HepG2 (cell line): ENCODE data around the gene SEMA3B. TPM values are rescaled to one million over a fixed set of nuclear protein-coding genes. Genes with fewer than 3 reads are reported as not detected.

Experiments
- ARNT2 ChIP-seq: sonication (generic); formaldehyde crosslinking; IDR thresholded peaks from 2 replicates; pipeline ENCODE4 v1.8.0; 2022; ENCODE audit warnings: mild to moderate bottlenecking, low read depth, missing genetic modification reagents, moderate library complexity
- CTCF ChIP-seq: sonication (generic); formaldehyde crosslinking; IDR thresholded peaks from 2 replicates; pipeline ENCODE4 v1.5.0; 2020; ENCODE audit warnings: mild to moderate bottlenecking, missing genetic modification reagents, moderate library complexity
- GLI4 ChIP-seq: sonication (generic); formaldehyde crosslinking; IDR thresholded peaks from 2 replicates; pipeline ENCODE4 v1.5.1; 2020; ENCODE audit warnings: missing genetic modification reagents, mild to moderate bottlenecking, moderate library complexity, borderline replicate concordance
- HBP1 ChIP-seq: IDR thresholded peaks from 2 replicates; pipeline ENCODE4 v1.6.1; 2016; ENCODE audit warnings: low read depth, control low read depth
- IKZF4 ChIP-seq: sonication (generic); formaldehyde crosslinking; IDR thresholded peaks from 2 replicates; pipeline ENCODE4 v1.5.1; 2020; ENCODE audit warnings: borderline replicate concordance, mild to moderate bottlenecking, low read depth, missing genetic modification reagents; ENCODE audit errors: not compliant biosample characterization
- KAT2B ChIP-seq: fragments of 150-350 bp; IDR thresholded peaks from 2 replicates; pipeline ENCODE4 v1.6.1; 2014; ENCODE audit warnings: low read depth, low read length, borderline replicate concordance
- SIX4 ChIP-seq: sonication (generic); formaldehyde crosslinking; IDR thresholded peaks from 2 replicates; pipeline ENCODE4 v1.4.0; 2020; ENCODE audit warnings: missing genetic modification reagents
- TCF12 ChIP-seq, 2 experiments: fragments of 450-650 bp in 1 of 2; sonication (generic) in 1 of 2; formaldehyde crosslinking in 1 of 2; IDR thresholded peaks; 2 replicates each; pipeline versions ENCODE4 v1.6.1 to v1.8.0; 2017 to 2022; ENCODE audit warnings: antibody characterized with exemption in 1 of 2, mild to moderate bottlenecking in 1 of 2, missing genetic modification reagents in 1 of 2, moderate library complexity in 1 of 2
- ZFP90 ChIP-seq: sonication (generic); formaldehyde crosslinking; IDR thresholded peaks from 2 replicates; pipeline ENCODE4 v1.8.0; 2022; ENCODE audit warnings: missing genetic modification reagents, mild to moderate bottlenecking, inconsistent platforms, borderline replicate concordance
- ZNF17 ChIP-seq: sonication (generic); formaldehyde crosslinking; IDR thresholded peaks from 2 replicates; pipeline ENCODE4 v1.5.0; 2020; ENCODE audit warnings: mild to moderate bottlenecking, missing genetic modification reagents
- ZNF432 ChIP-seq: sonication (generic); formaldehyde crosslinking; IDR thresholded peaks from 2 replicates; pipeline ENCODE4 v1.5.0; 2020; ENCODE audit warnings: missing genetic modification reagents, mild to moderate bottlenecking, borderline replicate concordance
- ZNF468 ChIP-seq: sonication (generic); formaldehyde crosslinking; IDR thresholded peaks from 2 replicates; pipeline ENCODE4 v1.8.0; 2022; ENCODE audit warnings: mild to moderate bottlenecking, moderate library complexity, missing genetic modification reagents
- ZNF501 ChIP-seq: sonication (generic); formaldehyde crosslinking; IDR thresholded peaks from 2 replicates; pipeline ENCODE4 v1.5.1; 2020; ENCODE audit warnings: mild to moderate bottlenecking, moderate library complexity, missing genetic modification reagents
- ZNF720 ChIP-seq: sonication (generic); formaldehyde crosslinking; IDR thresholded peaks from 2 replicates; pipeline ENCODE4 v1.4.0; 2020; ENCODE audit warnings: missing genetic modification reagents
- polyA plus RNA-seq, 8 experiments: library from polyadenylated mRNA; depleted of rRNA in 3 of 8; stranded (reverse) in 7 of 8; unstranded in 1 of 8; fragments of >200 nt; fragmentation: Illumina TruSeq in 4 of 8; extraction: Trizol in 4 of 8; gene quantifications; 2 replicates each; pipeline versions ENCODE4 v1.2.1 to v1.2.3, GENCODE V29; 2011 to 2016; ENCODE audit warnings: low read depth in 4 of 8, missing spikeins in 1 of 8, mixed read lengths in 1 of 8; ENCODE audit not compliant: insufficient read depth in 1 of 8
- total RNA-seq, 5 experiments: library from RNA; depleted of rRNA; stranded (reverse); fragments of >200 nt; fragmentation: Illumina TruSeq; extraction: Trizol; gene quantifications; 2 replicates each; pipeline ENCODE4 v1.2.3, GENCODE V29; 2016; ENCODE audit warnings: low read depth in 1 of 5
- TF ChIP-seq, protein P1 (sequence below): sonication (generic); formaldehyde crosslinking; IDR thresholded peaks from 2 replicates; pipeline ENCODE4 v1.9.0; 2021; ENCODE audit warnings: mild to moderate bottlenecking, missing genetic modification reagents
- TF ChIP-seq, protein P2 (sequence below): sonication (generic); formaldehyde crosslinking; IDR thresholded peaks from 2 replicates; pipeline ENCODE4 v1.5.0; 2020; ENCODE audit warnings: missing genetic modification reagents
- TF ChIP-seq, protein P3 (sequence below): IDR thresholded peaks from 2 replicates; pipeline ENCODE4 v1.6.1; 2016; ENCODE audit warnings: missing genetic modification reagents, missing compliant biosample characterization

SEMA3B gene
- total and polyA plus RNA-seq, 2 of the 13 experiments (the other 11 are each of a cell fraction or from before 2014, with no cell fraction given), result 93.2 to 158 TPM

DNA sequence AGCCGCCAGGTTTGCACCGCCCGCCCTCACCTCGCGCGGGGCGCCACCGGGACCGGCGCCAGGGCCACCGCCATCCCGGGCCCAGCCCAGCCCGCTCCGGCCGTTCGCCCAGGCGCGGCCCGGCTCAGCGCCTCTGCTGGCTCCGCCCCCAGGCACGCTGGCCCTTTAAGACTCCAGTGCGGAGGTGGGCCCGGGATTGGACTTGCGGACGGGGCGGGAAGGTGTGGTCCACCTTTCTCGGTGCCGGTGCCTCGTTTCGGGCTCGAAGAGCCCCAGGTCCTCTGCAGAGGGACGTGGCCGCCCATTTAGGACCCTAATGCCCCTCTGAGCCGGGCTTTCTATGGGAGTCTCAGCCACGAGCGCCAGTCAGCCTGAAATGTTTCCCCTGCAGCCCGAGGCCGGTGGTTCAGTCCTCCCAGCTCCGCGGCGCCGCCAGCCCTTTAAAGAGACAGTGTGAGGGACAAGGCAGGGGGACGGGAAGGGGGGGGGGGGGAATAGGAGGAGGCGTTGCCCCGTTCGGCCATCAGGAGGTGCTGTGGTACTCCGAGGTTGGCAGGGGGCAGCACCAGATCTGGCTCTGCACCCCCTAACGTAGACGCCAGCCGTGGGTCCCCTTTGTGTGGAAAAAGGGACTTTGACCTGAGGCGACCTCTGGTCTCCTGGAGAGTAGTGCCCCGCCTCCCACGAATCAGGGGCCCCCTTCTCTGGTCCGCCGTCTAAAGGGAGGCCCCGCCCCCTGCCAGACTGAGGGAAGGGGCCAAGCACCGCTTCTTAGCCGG is 52.6 kb downstream of the SEMA3B start (continued):
- TF ChIP-seq CTCF (CRISPR knock-in tag) (peak; percentile 81), ZNF17 (CRISPR knock-in tag) (no peak), IKZF4 (CRISPR knock-in tag) (no peak), GLI4 (CRISPR knock-in tag) (no peak), ZNF468 (CRISPR knock-in tag) (no peak), KAT2B (no peak), ZNF432 (no peak), ZNF501 (no peak), TCF12 (IDR thresholded peaks at IDR 0.05) (no peak), TCF12 (CRISPR knock-in tag; IDR thresholded peaks at IDR 0.05) (0 out of 2 replicates have a peak, but pooled peaks have one; percentile 28), HBP1 (CRISPR knock-in tag) (0 out of 2 replicates have a peak, but pooled peaks have one; percentile 18), ZFP90 (no peak), ZNF720 (CRISPR knock-in tag) (no peak), SIX4 (CRISPR knock-in tag) (no peak), ARNT2 (CRISPR knock-in tag) (no peak; the same call in 1 of the 2 replicates)
- TF ChIP-seq, protein P1, sequence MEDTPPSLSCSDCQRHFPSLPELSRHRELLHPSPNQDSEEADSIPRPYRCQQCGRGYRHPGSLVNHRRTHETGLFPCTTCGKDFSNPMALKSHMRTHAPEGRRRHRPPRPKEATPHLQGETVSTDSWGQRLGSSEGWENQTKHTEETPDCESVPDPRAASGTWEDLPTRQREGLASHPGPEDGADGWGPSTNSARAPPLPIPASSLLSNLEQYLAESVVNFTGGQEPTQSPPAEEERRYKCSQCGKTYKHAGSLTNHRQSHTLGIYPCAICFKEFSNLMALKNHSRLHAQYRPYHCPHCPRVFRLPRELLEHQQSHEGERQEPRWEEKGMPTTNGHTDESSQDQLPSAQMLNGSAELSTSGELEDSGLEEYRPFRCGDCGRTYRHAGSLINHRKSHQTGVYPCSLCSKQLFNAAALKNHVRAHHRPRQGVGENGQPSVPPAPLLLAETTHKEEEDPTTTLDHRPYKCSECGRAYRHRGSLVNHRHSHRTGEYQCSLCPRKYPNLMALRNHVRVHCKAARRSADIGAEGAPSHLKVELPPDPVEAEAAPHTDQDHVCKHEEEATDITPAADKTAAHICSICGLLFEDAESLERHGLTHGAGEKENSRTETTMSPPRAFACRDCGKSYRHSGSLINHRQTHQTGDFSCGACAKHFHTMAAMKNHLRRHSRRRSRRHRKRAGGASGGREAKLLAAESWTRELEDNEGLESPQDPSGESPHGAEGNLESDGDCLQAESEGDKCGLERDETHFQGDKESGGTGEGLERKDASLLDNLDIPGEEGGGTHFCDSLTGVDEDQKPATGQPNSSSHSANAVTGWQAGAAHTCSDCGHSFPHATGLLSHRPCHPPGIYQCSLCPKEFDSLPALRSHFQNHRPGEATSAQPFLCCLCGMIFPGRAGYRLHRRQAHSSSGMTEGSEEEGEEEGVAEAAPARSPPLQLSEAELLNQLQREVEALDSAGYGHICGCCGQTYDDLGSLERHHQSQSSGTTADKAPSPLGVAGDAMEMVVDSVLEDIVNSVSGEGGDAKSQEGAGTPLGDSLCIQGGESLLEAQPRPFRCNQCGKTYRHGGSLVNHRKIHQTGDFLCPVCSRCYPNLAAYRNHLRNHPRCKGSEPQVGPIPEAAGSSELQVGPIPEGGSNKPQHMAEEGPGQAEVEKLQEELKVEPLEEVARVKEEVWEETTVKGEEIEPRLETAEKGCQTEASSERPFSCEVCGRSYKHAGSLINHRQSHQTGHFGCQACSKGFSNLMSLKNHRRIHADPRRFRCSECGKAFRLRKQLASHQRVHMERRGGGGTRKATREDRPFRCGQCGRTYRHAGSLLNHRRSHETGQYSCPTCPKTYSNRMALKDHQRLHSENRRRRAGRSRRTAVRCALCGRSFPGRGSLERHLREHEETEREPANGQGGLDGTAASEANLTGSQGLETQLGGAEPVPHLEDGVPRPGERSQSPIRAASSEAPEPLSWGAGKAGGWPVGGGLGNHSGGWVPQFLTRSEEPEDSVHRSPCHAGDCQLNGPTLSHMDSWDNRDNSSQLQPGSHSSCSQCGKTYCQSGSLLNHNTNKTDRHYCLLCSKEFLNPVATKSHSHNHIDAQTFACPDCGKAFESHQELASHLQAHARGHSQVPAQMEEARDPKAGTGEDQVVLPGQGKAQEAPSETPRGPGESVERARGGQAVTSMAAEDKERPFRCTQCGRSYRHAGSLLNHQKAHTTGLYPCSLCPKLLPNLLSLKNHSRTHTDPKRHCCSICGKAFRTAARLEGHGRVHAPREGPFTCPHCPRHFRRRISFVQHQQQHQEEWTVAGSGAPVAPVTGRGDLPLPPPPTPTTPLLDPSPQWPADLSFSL (CRISPR knock-in tag), result no peak
- TF ChIP-seq, protein P2, sequence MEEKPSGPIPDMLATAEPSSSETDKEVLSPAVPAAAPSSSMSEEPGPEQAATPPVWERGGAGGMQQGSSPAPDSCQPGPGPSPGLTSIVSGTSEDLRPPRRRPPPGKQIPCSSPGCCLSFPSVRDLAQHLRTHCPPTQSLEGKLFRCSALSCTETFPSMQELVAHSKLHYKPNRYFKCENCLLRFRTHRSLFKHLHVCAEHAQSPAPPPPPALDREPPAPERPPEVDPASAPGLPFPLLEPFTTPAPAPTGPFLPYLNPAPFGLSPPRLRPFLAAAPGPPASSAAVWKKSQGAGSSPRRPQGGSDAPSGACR (CRISPR knock-in tag), result no peak
- TF ChIP-seq, protein P3, sequence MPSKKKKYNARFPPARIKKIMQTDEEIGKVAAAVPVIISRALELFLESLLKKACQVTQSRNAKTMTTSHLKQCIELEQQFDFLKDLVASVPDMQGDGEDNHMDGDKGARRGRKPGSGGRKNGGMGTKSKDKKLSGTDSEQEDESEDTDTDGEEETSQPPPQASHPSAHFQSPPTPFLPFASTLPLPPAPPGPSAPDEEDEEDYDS (CRISPR knock-in tag), result peak; percentile 97
